Suprapubic skin (tissue), 3 donors: ENCODE measurements around the gene MORN5.

Experiments
- CTCF ChIP-seq, 2 donors: fragments of 200-600 bp in 1 of 2; fragments of 450-650 bp in 1 of 2; sonication (generic) in 1 of 2; IDR thresholded peaks; one replicate each; pipeline ENCODE4 v1.5.1; 2016 to 2019; ENCODE audit warnings: antibody characterized with exemption in 2 of 2, mild to moderate bottlenecking in 1 of 2, moderate library complexity in 1 of 2
- POLR2AphosphoS5 ChIP-seq, 3 donors: sonication (generic); formaldehyde crosslinking; IDR thresholded peaks; one replicate each; pipeline ENCODE4 v1.6.1; 2017; ENCODE audit warnings: antibody characterized with exemption in 3 of 3

GRCh38 chr9:122116040-122116439 lies 43.7 kb upstream of the MORN5 start:
- no peak for TF ChIP-seq CTCF (IDR thresholded peaks at IDR 0.05)
- no peak for TF ChIP-seq POLR2AphosphoS5 (IDR thresholded peaks at IDR 0.05)
